Sigmoid colon (tissue), 7 donors: ENCODE results near the gene NPAS1. TPM values are rescaled to one million over a fixed set of nuclear protein-coding genes. Genes with fewer than 3 reads are reported as not detected.

Source experiments
- DNase-seq: peaks from one replicate; pipeline ENCODE4 v3.0.0-alpha.2; 2019
- H3K27ac ChIP-seq, 4 donors: fragments of 200-600 bp; sonication (generic); one replicate each; pipeline ENCODE4 v1.5.1; 2016 to 2019; ENCODE audit warnings: mild to moderate bottlenecking in 1 of 4
- H3K27me3 ChIP-seq, 3 donors: fragments of 200-600 bp; sonication (generic); one replicate each; pipeline ENCODE4 v1.5.1; 2019; ENCODE audit warnings: mild to moderate bottlenecking in 1 of 3
- H3K36me3 ChIP-seq, 4 donors: fragments of 200-600 bp; sonication (generic); one replicate each; pipeline ENCODE4 v1.5.1; 2016 to 2019
- H3K4me1 ChIP-seq, 4 donors: fragments of 200-600 bp; sonication (generic); one replicate each; pipeline ENCODE4 v1.5.1; 2017 to 2019
- H3K4me3 ChIP-seq, 4 donors: fragments of 200-600 bp; sonication (generic); one replicate each; pipeline ENCODE4 v1.5.1; 2017 to 2019; ENCODE audit warnings: mild to moderate bottlenecking in 2 of 4, moderate library complexity in 1 of 4
- H3K9me3 ChIP-seq, 4 donors: fragments of 200-600 bp in 3 of 4; sonication (generic) in 3 of 4; one replicate each; pipeline versions ENCODE4 v1.5.1 to v1.6.1; 2013 to 2019
- EP300 ChIP-seq, 4 donors: sonication (generic); formaldehyde crosslinking; IDR thresholded peaks; one replicate each; pipeline ENCODE4 v1.6.1; 2017; ENCODE audit warnings: antibody characterized with exemption in 4 of 4
- POLR2A ChIP-seq, 2 donors: fragments of 450-650 bp; IDR thresholded peaks; one replicate each; pipeline ENCODE4 v1.6.1; 2016; ENCODE audit warnings: antibody characterized with exemption in 2 of 2, mild to moderate bottlenecking in 2 of 2, moderate library complexity in 2 of 2
- POLR2AphosphoS5 ChIP-seq, 4 donors: sonication (generic); formaldehyde crosslinking; IDR thresholded peaks; one replicate each; pipeline ENCODE4 v1.6.1; 2017; ENCODE audit warnings: antibody characterized with exemption in 4 of 4
- WGBS, 2 donors: extraction: QIAGEN DNeasy Blood & Tissue Kit; methylation state at CpG; one replicate each; pipeline ENCODE4 v1.1.7; 2013; 5-methylcytosine and 5-hydroxymethylcytosine counted together
- intact Hi-C: fragments of 100-400 bp; cut with DNase I; formaldehyde crosslinking; loops from one replicate; pipeline ENCODE4 v1.15.1; 2023
- polyA plus RNA-seq, 3 donors: library from polyadenylated mRNA; stranded (reverse); fragments of 200-250 nt; gene quantifications; one replicate each; pipeline ENCODE4 v1.2.3, GENCODE V29; 2013
- total RNA-seq, 4 donors: library from RNA; depleted of rRNA; stranded (reverse); fragments of >200 nt; gene quantifications; one replicate each; pipeline ENCODE4 v1.1.0, GENCODE V29; 2016
- TF ChIP-seq, protein P1 (sequence below), 4 experiments: fragments of 450-650 bp in 3 of 4; fragments of 200-600 bp in 1 of 4; IDR thresholded peaks; one replicate each; pipeline ENCODE4 v1.5.1; 2016 to 2019; ENCODE audit warnings: antibody characterized with exemption in 4 of 4, mild to moderate bottlenecking in 3 of 4, moderate library complexity in 2 of 4
- donor health status: healthy with polysubstance abuse.
- donor health status: Bipolar disorder and iron deficiency.
- donor health status: healthy.

Gene NPAS1
- total and polyA plus RNA-seq, 7 donors, result 0.28 to 1.4 (median 0.85) TPM; not detected in 3

DNA sequence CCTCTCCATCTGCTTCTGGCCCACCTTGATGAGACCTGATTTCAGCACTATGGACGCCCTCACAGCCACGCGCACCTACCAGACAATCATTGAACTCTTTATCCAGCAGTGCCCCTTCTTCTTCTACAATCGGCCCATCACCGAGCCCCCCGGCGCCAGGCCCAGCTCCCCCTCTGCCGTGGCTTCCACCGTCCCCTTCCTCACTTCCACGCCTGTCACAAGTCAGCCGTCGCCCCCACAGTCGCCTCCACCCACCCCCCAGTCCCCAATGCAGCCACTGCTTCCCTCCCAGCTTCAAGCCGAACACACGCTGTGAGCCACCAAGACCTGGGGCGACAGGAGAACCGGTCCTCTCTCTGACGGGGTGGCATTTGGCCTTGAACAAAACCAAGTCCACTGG lies 19.3 kb upstream of the NPAS1 start:
- no peak for DNase-seq
- H3K4me1 ChIP-seq, result peaks cover 0 to 6% (median 2%) of the 10 kb centered on the region in 4 donors
- H3K27ac ChIP-seq, result no peak overlapping the region
- TF ChIP-seq, protein P1, sequence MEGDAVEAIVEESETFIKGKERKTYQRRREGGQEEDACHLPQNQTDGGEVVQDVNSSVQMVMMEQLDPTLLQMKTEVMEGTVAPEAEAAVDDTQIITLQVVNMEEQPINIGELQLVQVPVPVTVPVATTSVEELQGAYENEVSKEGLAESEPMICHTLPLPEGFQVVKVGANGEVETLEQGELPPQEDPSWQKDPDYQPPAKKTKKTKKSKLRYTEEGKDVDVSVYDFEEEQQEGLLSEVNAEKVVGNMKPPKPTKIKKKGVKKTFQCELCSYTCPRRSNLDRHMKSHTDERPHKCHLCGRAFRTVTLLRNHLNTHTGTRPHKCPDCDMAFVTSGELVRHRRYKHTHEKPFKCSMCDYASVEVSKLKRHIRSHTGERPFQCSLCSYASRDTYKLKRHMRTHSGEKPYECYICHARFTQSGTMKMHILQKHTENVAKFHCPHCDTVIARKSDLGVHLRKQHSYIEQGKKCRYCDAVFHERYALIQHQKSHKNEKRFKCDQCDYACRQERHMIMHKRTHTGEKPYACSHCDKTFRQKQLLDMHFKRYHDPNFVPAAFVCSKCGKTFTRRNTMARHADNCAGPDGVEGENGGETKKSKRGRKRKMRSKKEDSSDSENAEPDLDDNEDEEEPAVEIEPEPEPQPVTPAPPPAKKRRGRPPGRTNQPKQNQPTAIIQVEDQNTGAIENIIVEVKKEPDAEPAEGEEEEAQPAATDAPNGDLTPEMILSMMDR (IDR thresholded peaks at IDR 0.05), result no peak
- no peak for TF ChIP-seq EP300 (IDR thresholded peaks at IDR 0.05)
- no peak for TF ChIP-seq POLR2A (IDR thresholded peaks at IDR 0.05)
- TF ChIP-seq POLR2AphosphoS5 (IDR thresholded peaks at IDR 0.05), result no peak
- intact Hi-C loops, result no loop called here
- 96% methylated on average over 18 of the region's 18 CpGs for WGBS, 2 donors
- H3K27me3 ChIP-seq, result peaks cover 0 to 14% (median 0%) of the 10 kb centered on the region in 3 donors
- H3K36me3 ChIP-seq, result peaks cover 0 to 49% (median 27%) of the 10 kb centered on the region in 4 donors
- no peaks in the 10 kb centered on the region for H3K9me3 ChIP-seq
- H3K4me3 ChIP-seq, result no peak overlapping the region

DNA sequence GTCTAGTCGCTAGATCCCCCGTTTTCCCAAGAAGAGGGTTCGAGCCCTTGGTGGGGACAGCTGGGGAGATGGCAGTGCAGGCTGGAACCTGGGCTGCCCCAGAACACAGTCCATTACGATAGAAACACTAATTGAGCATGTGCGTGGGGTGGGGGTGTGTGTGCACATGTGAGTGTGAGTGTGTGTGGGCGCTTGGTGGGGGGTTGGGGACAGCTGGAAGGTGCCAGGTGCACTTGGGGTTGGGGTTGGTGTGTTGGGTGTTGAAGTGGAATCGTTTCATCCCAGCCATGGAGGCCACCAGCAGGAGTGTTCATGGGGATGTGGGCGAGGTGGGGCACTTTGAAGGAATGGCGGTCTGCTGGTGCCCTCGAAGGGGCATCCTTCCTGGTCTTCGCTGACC lies 18.1 kb upstream of the NPAS1 start:
- TF ChIP-seq, protein P1 (IDR thresholded peaks at IDR 0.05), result no peak
- TF ChIP-seq POLR2AphosphoS5 (IDR thresholded peaks at IDR 0.05) (no peak), EP300 (IDR thresholded peaks at IDR 0.05) (no peak), POLR2A (IDR thresholded peaks at IDR 0.05) (no peak)
- intact Hi-C loops, result no loop called here
- WGBS, 2 donors, result 86 to 93% methylated on average over 11 of the region's 11 CpGs
- no peak overlapping the region for H3K27ac ChIP-seq
- H3K9me3 ChIP-seq, result no peaks in the 10 kb centered on the region
- peaks cover 0 to 6% (median 2%) of the 10 kb centered on the region in 4 donors for H3K4me1 ChIP-seq
- DNase-seq, result no peak
- H3K27me3 ChIP-seq, result peaks cover 0 to 14% (median 0%) of the 10 kb centered on the region in 3 donors
- no peak overlapping the region for H3K4me3 ChIP-seq
- peaks cover 0 to 46% (median 27%) of the 10 kb centered on the region in 4 donors for H3K36me3 ChIP-seq

DNA sequence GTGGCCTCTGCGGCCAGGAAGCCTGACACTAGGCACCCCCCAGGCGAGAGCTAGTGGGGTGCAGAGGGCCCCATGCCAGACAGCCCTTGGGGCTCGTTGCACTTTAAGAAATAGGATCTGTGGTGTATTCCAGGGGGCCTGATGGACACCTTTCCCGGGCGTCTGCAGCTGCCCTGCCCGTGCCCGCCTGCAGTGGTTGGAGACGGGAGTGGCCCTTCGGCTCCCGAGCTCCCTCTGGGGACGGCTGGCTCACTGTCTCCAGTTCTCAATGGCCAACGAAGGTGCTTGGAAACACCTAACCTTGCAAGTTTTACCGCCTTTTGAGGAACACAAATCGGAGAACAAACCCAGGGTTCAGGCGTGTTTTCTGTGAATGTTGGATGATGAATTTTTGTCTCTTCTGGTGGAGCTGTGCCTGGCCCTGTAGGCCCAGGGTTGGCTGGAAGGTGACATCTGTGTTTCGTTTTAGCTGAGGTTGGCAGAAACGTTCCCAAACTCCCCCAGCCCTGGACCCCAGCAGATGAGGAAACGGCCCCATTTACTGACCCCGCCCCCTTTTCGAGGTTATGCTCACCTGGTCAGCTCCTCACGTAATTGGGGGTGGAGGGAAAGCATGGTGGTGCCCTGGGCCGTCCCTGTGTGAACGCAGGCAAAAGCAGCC lies 17.4 kb upstream of the NPAS1 start:
- Histone ChIP-seq H3K4me3 (no peak overlapping the region), H3K9me3 (no peaks in the 10 kb centered on the region), H3K36me3 (peaks cover 0 to 43% (median 27%) of the 10 kb centered on the region in 4 donors), H3K27me3 (peaks cover 0 to 14% (median 0%) of the 10 kb centered on the region in 3 donors), H3K27ac (no peak overlapping the region), H3K4me1 (peaks cover 0 to 6% (median 2%) of the 10 kb centered on the region in 4 donors)
- intact Hi-C loops, result no loop called here
- TF ChIP-seq EP300 (IDR thresholded peaks at IDR 0.05) (no peak), POLR2AphosphoS5 (IDR thresholded peaks at IDR 0.05) (no peak), POLR2A (IDR thresholded peaks at IDR 0.05) (no peak)
- TF ChIP-seq, protein P1 (IDR thresholded peaks at IDR 0.05), result no peak
- no peak for DNase-seq
- WGBS, 2 donors, result 48 to 72% methylated on average over 23 of the region's 23 CpGs

DNA sequence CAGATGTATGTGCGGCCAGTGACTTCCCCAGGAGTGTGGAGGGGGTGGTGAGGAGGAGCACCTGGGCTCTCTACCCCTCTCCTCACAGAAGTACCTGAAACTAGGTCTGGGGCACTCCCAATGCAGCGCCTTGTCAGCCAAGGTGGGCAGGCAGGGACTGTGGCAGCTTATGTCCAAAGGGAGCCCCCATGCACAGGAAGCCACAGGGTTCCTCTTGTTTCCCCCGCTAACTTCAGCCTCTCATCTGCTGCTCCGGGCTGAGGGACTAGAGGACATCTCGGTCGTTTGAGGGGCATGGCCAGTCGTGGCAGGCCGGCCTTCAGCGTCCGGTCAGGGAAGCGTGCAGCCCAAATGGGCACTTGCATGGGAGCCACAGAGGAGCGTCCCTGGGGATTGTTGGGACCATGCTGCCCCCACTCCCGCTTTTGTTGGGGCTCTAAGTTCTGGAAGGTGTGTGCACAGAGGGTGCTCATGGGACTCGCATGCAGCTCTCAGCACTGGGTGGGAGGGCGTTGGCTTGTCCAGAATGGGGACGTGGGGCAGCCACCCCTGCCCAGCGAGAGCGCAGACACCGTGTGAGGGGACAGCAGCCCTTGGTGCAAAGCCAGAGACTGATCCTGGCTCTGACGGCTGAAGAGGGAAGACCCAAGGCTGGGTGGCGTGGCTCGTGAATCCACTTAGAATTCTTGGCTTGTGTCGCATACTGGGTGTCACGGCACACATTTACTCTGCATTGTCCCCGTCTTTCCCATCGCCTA lies 16.6 kb upstream of the NPAS1 start:
- intact Hi-C loops, result no loop called here
- WGBS, 2 donors, result 77 to 83% methylated on average over 26 of the region's 26 CpGs
- H3K36me3 ChIP-seq, result peaks cover 0 to 35% (median 25%) of the 10 kb centered on the region in 4 donors
- DNase-seq, result no peak
- H3K27me3 ChIP-seq, result peaks cover 0 to 14% (median 0%) of the 10 kb centered on the region in 3 donors
- H3K4me1 ChIP-seq, result peaks cover 0 to 6% (median 2%) of the 10 kb centered on the region in 4 donors
- no peak overlapping the region for H3K4me3 ChIP-seq
- no peak overlapping the region for H3K27ac ChIP-seq
- no peak for TF ChIP-seq POLR2AphosphoS5 (IDR thresholded peaks at IDR 0.05)
- H3K9me3 ChIP-seq, result no peaks in the 10 kb centered on the region
